Measurements from ENCODE around the gene OBSCN.
"Not testable (repeated sequence)": the region's sequence is repeated elsewhere in the genome, so short reads cannot be mapped to it uniquely, and the experiment has no call there.

OBSCN gene

DNA sequence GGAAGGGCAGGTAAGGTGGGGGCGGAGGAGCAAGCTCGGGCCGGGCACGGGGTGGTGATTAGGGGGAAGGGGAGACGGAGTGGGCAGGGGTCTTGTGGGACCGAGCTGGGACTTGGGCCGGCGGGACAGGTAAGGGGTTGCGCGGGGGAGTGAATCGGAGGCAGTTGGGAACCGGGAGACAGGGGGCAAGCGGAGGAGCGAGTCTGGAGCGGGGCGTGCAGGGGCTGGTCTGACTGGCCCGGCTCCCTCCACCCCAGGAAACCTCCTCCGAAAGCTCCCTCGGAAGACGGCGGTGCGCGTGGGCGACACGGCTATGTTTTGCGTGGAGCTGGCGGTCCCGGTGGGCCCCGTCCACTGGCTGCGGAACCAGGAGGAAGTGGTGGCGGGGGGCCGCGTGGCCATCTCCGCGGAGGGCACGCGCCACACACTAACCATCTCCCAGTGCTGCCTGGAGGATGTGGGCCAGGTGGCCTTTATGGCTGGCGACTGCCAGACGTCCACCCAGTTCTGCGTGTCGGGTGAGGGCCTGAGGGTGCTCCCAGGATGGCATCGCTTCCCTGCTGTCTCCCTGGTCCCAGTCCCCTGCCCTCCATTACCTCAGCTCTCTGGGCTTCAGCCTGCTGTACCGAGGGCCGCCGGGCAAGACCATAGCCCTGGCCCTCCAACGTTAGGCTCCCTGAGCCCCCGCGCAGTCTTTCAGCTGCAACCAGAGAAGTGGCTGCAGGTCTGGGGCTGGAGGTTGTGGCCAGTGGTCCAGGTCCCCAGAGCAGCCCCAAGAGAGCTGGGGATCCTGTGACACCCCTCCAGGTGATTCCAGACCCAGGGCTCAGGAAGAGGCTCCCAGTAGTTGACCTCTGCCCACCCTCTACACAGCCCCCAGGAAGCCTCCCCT lies 6.3 kb downstream of the OBSCN start:
- no peak for DNase-seq

DNA sequence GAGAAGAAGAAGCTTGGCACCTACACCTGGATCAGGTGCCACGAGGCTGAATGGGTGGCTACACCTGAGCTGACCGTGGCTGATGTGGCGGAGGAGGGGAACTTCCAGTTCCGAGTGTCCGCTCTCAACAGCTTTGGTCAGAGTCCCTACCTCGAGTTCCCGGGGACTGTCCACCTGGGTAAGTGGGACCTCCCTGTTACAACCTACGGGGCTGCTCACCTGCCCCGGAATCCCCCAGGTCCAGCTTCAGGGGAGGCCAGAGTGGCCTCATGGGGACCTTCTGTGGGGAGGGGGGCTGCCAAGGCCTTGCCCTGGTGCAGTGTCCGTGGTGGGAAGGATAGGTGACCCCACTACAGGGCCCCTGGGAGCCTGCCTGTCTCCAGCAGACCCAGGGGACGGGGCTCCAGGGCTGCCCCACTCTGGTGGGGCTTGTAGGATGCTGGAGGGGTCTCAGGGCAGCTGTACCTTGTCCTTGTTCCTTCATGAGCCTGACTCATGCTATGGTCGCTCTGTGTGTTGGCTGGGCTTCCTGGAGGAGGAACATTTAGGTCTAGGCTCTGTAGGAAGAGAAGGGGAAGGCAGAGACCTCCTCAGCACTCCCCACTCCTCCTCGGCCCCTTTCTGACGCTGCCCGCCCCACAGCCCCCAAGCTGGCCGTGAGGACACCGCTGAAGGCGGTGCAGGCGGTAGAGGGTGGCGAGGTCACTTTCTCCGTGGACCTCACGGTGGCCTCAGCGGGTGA lies 7.2 kb downstream of the OBSCN start:
- no peak for DNase-seq

DNA sequence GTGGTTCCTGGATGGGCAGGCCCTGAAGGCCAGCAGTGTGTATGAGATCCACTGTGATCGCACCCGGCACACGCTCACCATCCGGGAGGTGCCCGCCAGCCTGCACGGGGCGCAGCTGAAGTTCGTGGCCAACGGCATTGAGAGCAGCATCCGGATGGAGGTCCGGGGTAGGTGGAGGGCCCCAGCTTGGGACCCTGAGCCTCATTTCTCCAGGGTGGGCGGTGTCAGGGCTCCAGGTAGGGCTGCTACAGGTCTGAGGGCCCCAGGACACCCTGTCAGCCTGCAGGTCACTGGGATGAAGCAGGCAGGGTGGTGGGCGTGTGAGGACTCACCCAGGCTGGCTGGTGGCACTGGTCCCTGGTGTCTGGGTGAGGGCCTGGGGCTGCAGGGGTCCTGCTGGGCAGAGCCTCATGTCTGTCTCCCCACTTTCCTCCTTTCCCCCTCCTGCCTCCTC lies 7.8 kb downstream of the OBSCN start:
- no peak for DNase-seq

DNA sequence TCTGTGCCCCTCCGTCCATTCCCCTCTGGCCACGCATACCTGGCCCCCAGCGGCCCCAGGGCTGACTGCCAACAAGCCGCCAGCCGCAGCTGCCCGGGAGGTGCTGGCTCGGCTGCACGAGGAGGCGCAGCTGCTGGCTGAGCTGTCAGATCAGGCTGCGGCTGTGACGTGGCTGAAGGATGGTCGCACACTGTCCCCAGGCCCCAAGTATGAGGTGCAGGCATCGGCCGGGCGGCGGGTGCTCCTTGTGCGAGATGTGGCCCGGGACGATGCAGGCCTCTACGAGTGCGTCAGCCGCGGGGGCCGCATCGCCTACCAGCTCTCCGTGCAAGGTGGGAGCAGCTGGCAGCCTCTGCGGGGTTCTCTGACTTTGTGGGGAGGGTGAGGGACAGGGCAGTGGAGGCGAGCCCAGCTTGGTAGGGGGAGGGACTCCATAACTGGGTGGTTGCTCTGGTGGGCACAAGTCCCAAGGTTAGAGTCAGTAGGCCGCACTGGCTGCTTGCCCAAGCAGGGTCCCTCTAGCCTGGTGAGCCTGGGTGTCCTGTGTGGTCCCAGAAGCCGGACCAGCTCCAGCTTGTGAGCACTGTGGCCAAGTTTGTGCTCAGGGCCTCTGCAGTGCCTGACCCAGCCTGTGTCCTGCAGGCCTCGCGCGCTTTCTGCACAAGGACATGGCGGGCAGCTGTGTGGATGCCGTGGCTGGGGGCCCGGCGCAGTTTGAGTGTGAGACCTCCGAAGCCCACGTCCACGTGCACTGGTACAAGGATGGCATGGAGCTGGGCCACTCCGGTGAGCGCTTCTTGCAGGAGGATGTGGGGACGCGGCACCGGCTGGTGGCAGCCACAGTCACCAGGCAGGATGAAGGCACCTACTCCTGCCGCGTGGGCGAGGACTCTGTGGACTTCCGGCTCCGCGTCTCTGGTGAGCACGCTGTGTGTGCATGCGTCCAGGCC lies 8.8 kb downstream of the OBSCN start:
- DNase-seq = no peak

DNA sequence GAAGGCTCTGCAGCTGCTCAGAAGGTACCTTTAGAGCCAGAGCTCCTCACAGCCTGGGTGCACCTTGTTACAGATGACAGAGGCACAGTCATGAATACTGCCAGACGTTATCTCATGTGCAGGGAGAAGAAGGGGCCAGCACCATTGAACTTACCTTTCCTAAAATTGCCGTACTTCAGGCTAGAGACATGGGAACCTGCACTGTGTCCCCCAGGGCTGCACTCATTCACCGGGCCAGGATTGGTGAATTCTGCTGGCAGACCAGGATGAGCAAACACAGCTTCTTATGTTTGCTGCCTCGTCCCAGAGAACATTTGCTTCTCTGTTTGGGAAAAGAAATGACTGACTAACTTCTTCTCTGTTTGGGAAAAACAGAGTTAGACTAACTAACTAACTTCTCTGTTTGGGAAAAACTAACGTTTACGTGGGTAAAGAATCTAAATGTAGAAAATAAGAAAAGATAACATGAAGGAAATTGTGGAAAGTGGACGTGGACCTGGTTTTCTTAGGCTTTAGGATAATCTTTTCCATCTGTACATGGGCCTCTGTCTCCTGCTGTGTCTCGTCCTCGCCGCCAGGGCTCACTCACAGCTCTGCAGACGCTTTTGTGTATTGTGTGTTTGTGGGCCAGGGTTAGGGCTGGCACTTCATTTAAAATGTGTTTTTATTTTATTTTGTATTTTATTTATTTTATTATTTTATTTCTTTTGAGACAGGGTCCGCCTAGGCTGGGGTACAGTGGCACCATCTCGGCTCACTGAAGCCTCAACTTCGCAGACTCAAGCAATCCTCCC lies 9.9 kb downstream of the OBSCN start:
- no peak for DNase-seq

DNA sequence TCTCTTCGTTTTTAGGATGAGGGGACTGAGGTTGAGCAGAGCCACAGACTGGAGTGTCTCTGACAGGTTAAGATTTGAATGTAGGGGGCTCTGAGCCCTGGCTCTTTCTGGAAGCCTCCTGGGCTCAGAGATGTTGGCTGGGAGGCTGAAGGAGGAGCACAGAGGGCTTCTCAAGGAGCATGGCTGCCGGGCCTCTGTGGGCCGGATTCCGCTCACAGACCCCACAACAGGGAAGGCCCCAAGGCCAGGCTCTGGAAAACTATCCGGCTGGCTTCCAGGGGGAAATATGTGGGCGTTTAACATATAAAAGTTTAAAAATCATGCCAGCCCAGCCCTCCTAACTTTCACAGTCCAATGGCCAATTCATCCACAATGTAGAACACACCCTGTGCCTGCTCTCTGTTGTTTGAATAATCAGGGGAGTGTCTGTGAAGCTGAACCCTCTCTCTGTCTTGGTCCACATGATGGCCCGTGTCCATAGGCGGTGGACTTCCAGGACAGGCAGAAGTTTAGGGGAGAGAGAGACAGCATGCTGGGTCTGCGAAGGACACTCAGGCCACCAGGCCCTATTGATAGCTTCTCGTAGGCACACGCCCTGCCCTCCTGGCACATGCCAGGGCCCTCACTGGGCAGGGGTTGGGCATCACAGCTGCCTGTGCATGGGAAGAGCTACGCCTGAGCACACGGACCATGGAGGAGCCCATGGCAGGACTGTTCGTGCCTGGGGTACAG lies 10.8 kb downstream of the OBSCN start:
- no peak for DNase-seq

DNA sequence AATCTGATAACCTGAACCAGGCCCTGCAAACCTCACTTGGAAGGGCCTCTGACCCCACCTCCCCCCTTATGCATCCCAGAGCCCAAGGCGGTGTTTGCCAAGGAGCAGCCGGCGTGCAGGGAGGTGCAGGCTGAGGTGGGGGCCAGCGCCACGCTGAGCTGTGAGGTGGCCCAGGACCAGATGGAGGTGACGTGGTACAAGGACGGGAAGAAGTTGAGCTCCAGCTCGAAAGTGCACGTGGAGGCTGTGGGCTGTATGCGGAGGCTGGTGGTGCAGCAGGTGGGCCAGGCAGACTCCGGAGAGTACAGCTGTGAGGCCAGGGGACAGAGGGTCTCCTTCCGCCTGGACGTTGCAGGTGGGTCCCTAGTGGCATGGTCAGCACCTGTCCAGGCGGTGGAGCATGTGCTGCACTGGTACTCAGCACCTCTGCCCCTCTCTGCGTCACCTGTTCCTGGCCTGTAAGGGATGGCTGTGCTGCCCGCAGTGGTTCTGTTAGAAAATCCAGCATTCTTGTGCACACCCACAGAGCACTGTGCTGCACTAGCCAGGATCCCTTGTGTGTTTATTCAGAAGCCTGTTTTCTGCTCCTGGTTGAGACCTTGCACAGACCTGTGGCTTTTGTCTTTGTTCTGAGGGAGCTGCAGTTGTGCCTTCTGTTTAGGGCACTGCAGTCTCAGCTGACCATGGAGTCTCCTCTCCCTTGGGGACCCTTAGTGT lies 11.6 kb downstream of the OBSCN start:
- DNase-seq = no peak

DNA sequence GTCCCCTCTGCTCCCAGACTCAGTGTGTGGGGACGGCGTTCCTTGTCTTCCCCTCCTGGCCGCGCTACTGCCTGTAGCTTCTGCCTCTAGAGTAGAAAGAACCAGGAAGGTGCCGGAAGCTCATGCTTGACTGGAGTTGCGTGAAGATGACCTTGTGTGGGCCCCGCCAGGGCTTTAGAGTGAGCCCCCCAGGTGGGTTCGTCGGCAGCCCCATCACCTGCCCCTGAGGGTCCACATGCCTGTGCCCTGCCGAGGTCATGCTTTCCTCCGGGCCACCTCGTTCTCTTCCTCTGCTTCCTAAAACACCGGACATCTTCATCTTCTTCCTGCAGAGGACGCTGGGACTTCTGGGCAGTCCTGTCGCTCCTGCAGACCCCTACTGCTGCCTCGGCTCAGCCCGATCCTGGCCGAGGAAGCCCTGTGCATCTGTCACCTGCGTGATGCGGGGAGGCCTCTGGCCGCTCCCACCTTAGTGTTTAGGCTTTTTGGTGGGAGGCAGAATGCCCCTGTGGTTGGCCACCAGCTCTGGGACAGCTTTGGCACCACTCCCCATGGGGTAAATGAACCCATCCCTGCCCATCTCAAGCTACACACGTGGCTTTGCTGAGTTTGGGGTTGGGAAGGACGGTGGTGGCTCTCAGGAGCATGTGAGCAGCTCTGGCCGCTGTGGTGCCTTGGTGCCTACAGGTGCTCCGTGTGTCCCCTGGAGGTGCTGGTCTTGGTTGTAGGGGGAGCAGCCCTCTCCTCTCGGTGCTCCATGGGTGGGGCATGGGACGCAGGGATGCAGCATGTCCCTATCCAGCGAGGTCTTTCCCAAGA lies 12.3 kb downstream of the OBSCN start:
- DNase-seq = no peak

DNA sequence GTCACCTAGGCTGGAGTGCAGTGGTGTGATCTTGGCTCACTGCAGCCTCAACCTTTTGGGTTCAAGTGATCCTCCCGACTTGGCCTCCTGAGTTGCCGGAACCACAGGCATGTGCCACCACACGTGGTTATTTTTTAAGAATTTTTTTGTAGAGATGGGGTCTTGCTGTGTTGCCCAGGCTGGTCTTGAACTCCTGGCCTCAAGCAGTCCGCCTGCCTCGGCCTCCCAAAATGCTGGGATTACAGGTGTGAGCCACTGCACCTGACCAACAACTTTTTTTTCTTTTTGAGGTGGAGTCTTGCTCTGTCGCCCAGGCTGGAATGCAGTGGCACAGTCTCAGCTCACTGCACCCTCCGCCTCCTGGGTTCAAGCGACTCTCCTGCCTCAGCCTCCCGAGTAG lies 13.3 kb downstream of the OBSCN start:
- DNase-seq = not testable (repeated sequence)

DNA sequence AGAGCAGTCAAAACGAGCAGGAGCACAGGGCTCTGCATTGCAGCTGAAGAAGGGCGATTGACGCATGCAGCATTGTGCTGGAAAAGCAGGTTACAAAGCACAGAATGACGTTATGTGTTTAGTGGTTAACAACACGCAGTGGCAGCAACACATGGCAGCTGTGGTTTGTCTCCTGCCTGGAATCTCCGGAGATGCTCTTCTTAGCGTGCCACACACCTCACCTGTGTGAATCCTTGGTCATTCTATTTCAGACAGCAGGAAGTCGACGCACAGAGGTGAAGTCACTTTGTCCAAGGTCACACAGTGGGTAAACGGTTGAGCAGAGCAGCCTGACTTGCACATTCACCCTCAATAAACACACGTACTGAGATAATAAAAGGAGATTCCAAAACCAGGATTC lies 14.7 kb downstream of the OBSCN start:
- DNase-seq = no peak

DNA sequence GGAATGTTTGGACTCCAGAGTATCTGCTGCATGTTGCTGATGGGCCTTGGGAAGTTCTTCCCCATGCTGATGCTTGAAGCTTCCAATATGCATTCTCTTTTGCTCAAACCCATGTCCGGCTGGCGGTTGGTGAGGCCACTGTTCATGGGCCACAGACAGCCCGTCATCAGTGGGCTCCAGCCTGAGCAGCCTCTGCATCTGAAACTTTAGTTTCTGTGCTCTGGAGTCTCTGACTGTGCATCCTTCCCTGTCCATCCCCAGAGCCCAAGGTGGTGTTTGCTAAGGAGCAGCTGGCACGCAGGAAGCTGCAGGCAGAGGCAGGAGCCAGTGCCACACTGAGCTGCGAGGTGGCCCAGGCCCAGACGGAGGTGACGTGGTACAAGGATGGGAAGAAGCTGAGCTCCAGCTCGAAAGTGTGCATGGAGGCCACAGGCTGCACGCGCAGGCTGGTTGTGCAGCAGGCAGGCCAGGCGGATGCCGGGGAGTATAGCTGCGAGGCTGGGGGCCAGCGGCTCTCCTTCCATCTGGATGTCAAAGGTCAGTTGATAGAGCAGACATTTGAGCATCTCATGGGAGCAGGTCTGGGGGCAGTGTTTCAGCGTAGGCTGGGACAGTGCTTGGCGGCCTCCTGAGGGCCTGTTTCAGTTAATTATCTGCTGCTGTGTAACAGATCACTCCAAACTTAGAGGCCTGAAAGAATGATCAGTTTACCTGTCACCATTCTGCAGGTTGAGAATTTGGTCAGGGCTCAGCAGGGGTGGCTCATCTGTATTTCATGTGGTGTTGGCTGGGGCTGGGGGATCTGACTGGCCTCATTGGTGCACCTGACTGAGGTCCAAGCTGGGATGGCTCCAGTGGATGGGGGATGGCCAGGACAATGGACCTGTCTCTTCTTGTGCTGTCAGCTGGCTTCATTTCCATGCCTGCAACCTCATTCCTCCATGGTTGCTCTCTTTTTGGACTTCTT lies 16.6 kb downstream of the OBSCN start:
- no peak for DNase-seq

DNA sequence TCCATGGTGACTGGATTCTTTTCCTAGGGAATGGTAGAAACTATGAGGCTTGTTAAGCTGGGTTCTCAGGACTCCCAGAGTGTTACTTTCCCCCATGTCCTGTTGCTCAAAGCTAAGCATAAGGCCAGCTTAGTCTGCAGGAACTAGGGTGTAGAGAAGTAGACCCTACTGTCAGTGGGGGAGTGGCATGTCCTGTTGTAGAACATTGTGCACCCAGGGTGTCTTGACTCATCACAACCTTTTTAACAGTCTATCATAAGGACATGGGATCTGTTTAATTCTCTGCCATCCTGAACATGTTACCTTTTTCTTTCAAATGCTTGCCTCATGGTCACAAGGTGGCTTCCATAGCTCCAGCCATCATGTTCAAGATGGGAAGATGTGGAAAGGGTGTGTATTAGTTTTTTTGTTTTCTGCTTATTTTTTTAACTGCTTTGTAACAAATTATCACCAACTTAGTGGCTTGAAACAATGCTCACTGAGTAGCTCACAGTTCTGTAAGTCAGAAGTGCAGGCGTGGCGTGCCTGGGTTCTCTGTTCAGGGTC lies 17.4 kb downstream of the OBSCN start:
- DNase-seq = no peak

DNA sequence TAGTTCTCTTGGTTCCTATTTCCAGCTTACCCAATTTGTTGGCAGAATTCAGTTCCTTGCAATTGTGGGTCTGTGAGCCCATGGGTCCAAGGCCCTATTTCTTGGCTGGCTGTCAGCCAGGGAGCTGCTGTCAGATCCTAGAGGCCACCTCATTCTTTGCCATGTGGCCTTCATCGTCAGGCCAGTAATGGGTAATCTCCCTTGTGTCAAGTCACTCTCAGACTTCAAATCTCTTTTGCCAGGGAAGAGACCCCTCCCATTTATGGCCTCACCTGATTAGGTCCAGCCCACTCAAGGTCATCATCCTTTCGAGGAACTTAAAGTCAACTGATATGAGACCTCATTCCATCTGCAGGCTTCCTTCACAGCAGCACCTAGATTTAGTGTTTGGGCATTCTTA lies 17.9 kb downstream of the OBSCN start:
- no peak for DNase-seq

DNA sequence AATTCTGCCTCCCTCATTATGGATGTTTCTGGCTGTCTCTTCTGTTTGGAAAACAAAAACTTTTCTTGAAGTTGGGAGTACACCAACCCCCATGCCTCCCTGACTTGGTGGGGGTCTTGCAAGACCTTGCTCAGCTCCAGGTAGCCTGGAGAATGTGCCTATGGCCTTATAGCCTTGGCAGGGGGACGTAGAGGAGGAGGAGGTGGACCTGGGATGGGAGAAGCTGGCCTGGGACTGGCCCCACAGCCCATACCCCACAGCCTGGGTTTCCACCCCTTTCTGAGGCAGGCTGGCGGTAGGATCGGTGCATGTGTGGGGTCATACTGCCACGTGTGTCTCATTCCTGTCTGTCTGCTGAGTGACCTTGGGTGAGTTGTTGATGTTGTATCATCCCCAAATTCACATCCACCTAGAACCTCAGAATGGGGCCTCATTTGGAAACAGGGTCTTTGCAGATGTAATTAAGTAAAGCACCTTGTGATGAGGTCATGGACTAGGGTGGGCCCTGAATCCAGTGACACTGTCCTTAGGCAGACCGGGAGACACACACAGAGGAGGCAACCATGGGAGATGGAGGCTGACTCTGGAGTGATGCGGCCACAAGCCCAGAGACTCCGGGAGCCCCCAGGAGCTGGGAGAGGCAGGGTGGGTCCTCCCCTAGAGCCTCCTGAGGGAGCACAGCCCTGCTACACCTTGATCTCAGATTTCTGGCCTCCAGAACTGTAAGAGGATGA lies 18.5 kb downstream of the OBSCN start:
- DNase-seq = no peak

DNA sequence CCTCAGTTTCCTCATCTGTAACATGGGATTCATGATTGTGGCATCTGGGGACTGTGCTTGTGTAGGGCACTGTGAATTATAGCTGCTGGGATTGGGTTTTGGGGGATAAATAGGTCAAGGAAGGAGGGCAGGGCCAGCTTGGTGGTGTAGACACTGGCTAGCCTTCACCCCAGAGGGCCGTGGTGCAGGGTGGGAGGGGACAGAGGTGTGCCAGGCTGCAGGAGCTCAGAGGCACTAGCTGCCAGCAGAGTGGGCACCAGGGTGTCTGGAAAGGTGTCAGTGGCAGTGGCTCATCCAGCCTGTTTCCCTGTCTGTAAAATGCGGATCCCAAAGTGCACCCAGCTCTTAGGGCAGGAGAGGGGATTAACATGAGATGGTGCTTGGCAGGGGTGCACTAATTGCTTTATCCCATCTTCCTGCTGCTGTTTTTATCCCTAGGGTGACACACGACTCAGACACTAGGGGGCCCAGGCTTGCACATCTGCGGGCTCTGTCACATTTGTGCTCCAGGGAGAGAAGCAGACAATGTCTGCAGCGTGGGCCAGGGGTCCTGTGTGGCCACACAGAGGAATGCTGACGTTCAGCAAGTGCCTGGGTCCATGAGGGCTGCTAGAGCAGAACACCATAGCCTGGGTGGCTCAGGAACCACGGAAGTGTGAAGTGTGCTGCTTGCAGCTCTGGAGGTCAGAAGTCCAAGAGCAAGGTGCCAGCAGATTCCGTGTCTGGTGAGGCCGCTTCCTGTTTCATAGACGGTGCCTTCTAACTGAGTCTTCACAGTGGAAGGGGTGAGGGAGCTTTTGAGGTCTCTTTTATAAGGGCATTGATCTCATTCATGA lies 19.3 kb downstream of the OBSCN start:
- DNase-seq = no peak

DNA sequence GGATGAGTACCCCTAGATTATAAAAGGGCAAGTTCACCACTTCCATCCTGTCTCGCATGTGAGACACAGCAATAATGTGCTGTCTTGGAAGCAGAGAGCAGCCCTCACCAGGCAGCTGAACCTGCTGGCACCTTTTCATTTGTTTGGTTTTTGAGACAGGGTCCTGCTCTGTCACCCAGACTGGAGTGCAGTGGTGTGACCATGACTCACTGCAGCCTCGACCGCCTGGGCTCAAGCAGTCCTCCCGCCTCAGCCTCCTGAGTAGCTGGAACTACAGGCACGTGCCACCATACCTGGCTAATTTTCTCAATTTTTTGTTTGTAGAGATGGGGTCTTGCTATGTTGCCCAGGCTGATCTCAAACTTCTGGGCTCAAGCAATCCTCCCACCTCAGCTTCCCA lies 20.3 kb downstream of the OBSCN start:
- DNase-seq = not testable (repeated sequence)

All from GDM1 (cell line).